Activated naive CD4-positive, alpha-beta T cell (primary cell): ENCODE measurements around the gene SMYD3.
"Not testable (repeated sequence)": the region's sequence is repeated elsewhere in the genome, so short reads cannot be mapped to it uniquely, and the experiment has no call there.

ENCODE experiments used
- DNase-seq, 4 experiments: peaks; one replicate each; lab custom pipeline; 2025; lab: John Stamatoyannopoulos, UW

Gene SMYD3

GRCh38 chr1:245770156-245770555 lies 736.9 kb downstream of the SMYD3 start:
- DNase-seq: no peak

GRCh38 chr1:245768596-245768995 lies 738.5 kb downstream of the SMYD3 start:
- no peak for DNase-seq

- DNase-seq: no peak
Observed at GRCh38 chr1:245765230-245766000, 741.7 kb downstream of the SMYD3 start.

- DNase-seq: no peak
Observed at GRCh38 chr1:245763873-245764331, 743.2 kb downstream of the SMYD3 start.

GRCh38 chr1:245762396-245762910 lies 744.6 kb downstream of the SMYD3 start:
- no peak for DNase-seq

GRCh38 chr1:245760301-245760700 lies 746.8 kb downstream of the SMYD3 start:
- DNase-seq: no peak

- no peak for DNase-seq
Observed at GRCh38 chr1:245754463-245754961, 752.6 kb downstream of the SMYD3 start.

GRCh38 chr1:245753807-245754206 lies 753.3 kb downstream of the SMYD3 start:
- no peak for DNase-seq

GRCh38 chr1:245752561-245752960 lies 754.5 kb downstream of the SMYD3 start:
- no peak for DNase-seq

GRCh38 chr1:245751726-245752470 lies 755.2 kb downstream of the SMYD3 start:
- DNase-seq: no peak

GRCh38 chr1:245751116-245751515 lies 756.0 kb downstream of the SMYD3 start:
- DNase-seq: no peak

- DNase-seq: no peak
Observed at GRCh38 chr1:245750261-245750660, 756.8 kb downstream of the SMYD3 start.

GRCh38 chr1:245749053-245749452 lies 758.0 kb downstream of the SMYD3 start:
- DNase-seq: no peak

GRCh38 chr1:245748646-245749045 lies 758.4 kb downstream of the SMYD3 start:
- DNase-seq: no peak

- DNase-seq: no peak
Observed at GRCh38 chr1:245748240-245748639, 758.8 kb downstream of the SMYD3 start.

GRCh38 chr1:245742896-245743295 lies 764.2 kb downstream of the SMYD3 start:
- no peak for DNase-seq

GRCh38 chr1:245740336-245740735 lies 766.7 kb downstream of the SMYD3 start:
- not testable (repeated sequence) for DNase-seq

- DNase-seq: no peak
Observed at GRCh38 chr1:245730801-245731200, 776.3 kb downstream of the SMYD3 start.

GRCh38 chr1:245728035-245728434 lies 779.0 kb downstream of the SMYD3 start:
- not testable (repeated sequence) for DNase-seq

GRCh38 chr1:245721488-245721887 lies 785.6 kb downstream of the SMYD3 start:
- no peak for DNase-seq

- DNase-seq: no peak
Observed at GRCh38 chr1:245718951-245719350, 788.1 kb downstream of the SMYD3 start.

GRCh38 chr1:245718123-245718522 lies 789.0 kb downstream of the SMYD3 start:
- DNase-seq: no peak

GRCh38 chr1:245717611-245718010 lies 789.5 kb downstream of the SMYD3 start:
- no peak for DNase-seq
